Suppressor macrophage treated with lipopolysaccharide for 4 hours (primary cell): ENCODE results near the gene EPHX1.
"Not testable (repeated sequence)": the region's sequence is repeated elsewhere in the genome, so short reads cannot be mapped to it uniquely, and the experiment has no call there.

Experiments used
- DNase-seq: peaks from one replicate; pipeline ENCODE4 v3.0.0-alpha.2; 2020

Gene EPHX1

DNA sequence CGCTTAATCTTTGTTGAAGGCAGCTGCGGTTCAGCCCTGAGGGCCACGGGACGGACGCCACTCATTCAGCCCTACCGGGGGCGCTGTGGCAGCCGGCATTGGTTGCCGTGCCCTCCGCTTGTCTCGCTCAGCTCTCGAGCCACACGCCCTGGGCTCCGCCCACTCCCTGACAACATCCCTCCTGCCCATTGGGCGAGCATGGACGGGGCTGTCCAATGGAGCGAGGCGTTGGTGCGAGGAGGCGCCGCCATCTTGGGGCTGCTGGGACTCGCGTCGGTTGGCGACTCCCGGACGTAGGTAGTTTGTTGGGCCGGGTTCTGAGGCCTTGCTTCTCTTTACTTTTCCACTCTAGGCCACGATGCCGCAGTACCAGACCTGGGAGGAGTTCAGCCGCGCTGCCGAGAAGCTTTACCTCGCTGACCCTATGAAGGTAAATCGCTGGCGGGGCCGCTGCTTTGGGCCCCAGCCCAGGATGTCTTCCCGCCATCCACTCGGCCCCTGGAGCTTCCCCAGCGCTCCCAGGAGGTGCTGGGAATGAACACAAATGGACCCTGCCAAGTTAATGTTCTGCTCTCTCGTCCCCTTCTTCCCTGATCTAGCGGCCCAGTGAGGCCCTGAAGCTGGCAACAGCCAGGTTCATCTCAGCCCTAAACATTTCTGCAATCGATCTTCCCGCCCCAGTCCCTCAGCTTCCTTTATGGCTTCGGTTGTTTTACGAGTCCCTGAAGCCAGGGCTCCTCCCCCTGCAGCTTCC is 32.2 kb upstream of the EPHX1 start, which contains the start of gene SRP9:
Gene SRP9 (plus strand): TSS at position 244 of the 754 bp plus-strand sequence. CDS start 115 bp downstream, at position 359.
- DNase-seq: peak; percentile 99

DNA sequence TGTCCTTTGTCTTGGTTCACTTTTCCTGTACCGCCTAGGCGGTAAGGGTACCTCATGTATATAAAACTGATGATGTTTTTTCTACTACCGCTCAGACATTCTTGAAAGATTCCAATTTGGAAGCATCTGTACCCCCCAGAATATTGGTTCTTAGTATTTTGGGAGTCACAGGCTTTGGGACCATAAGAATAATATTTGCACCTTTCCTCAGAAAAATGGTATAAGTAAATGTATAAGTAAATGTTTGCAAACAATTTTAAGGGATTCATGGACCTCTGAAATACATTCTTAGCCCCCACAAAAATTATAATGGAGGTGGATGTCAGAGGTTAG is 31.6 kb upstream of the EPHX1 start:
- no peak for DNase-seq

DNA sequence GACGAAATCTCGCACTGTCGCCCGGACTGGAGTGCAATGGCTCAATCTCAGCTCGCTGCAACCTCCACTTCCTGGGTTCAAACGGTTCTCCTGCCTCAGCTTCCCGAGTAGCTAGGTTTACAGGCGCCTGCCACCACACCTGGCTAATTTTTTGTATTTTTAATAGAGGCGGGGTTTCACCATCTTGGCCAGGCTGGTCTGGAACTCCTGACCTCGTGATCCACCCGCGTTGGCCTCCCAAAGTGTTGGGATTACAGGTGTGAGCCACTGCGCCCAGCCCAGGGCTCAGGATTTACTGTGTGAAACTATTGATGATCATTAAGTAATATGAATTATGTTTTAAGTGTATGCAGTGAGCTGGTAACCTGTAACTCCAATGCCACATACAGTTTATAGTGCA is 30.8 kb upstream of the EPHX1 start:
- not testable (repeated sequence) for DNase-seq

DNA sequence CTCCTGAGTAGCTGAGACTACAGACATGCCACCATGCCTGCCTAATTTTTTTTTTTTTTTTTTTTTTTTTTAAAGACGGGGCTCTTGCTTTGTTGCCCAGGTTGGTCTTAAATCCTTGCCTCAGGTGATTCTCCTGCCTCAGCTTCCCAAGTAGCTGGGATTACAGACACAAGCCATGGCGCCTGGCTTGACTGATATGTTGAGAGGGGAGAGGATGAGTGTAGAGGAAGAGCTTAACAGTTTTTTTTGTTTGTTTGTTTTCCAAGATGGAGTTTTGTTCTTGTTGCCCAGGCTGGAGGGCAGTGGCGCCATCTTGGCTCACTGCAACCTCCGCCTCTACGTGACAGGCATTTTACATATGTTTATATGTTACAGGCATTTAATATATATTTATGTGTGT is 29.8 kb upstream of the EPHX1 start:
- no peak for DNase-seq

DNA sequence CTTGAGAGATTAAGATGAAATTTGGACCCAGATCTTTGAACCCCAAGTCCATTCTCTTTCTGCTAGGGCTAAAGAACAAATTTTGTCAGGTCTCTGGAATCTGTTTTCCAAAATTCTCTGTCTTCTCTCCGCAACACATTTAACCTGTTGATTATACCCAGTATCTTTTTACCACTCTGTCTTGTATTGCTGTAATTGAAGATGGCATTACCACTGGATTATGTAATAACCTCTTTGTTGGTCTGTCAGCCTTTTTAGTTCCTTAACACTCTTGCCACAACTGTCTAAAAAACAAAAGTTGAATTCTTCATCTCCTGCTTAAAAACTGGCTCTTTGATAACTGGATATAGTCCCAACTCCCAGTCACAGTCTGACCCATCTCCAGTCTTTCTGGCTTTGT is 29.3 kb upstream of the EPHX1 start:
- DNase-seq: peak; percentile 17

DNA sequence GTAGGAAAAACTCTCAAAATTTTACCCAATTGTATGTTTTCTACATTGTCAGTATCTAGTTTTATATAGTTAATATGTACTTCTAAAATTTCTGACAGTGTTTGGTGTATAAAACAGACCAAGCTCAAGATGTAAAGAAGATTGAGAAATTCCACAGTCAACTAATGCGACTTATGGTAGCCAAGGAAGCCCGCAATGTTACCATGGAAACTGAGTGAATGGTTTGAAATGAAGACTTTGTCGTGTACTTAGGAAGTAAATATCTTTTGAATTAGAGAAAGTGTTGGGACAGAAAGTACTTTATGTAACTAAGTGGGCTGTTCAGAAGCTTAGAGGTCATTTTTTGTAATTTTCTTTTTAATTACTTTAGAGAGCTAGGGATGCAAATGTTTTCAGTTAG is 20.8 kb upstream of the EPHX1 start:
- DNase-seq: not testable (repeated sequence)

DNA sequence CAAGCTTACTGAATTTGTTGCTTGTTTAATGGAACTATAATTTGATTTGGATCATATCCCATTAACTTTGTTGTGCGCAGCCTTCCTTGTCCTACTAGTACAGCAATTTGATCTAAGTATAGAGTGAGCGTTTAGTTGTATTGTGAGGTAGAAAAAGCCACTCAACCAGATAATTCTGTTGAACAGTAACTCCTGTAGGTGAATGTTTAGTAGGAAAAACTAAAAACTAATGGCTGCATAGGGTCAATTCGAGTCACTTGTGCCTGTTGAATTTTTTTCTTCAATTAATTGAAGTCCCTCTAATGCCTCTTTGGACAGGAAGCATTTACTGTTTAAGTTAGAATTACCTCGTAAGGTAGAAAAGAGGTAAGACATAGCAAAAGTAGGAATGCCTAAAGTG is 15.0 kb upstream of the EPHX1 start:
- no peak for DNase-seq

DNA sequence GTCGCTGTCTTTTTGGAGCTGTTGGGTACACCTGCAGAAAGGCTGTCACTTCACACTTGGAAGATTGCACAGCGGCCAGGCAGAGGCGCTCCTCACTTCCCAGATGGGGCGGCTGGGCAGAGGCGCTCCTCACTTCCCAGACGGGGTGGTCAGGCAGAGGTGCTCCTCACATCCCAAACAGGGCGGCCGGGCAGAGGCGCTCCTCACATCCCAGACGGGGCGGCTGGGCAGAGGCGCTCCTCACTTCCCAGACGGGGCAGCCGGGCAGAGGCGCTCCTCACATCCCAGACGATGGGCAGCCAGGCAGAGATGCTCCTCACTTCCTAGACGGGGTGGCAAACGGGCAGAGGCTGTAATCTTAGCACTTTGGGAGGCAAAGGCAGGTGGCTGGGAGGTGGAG is 13.8 kb upstream of the EPHX1 start:
- not testable (repeated sequence) for DNase-seq

DNA sequence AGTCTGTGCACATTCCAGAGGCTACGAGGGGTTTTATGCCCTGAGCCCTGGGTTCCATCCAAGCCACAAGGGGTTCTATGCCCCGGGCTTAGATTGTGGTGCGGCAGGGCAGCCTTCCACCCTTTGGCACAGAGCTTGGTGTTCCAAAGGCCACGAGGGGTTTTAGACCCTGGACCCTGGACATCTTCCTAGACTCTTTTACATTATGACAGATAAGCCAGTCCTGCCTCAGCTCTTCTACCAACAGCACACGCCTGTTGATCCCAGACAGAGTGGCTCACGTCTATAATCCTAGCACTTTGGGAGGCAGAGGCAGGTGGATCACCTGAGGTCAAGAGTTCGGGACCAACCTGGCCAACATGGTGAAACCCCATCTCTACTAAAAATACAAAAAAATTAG is 8.8 kb upstream of the EPHX1 start:
- not testable (repeated sequence) for DNase-seq

DNA sequence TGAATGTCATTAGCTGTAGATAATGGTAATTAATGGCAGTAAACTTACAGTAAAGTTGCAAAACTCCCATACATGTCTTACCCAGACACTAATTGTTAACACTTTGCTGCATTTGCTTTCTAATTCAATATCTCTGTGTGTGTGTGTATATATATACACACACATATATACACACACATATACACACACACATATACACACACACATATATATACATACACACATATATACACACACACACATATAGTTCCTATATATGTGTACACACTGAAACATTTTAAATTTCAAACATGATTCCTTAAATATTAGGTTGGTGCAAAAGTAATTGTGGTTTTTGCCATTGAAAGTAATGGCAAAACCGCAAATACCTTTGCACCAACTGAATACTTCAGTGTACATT is 3.7 kb upstream of the EPHX1 start:
- no peak for DNase-seq

DNA sequence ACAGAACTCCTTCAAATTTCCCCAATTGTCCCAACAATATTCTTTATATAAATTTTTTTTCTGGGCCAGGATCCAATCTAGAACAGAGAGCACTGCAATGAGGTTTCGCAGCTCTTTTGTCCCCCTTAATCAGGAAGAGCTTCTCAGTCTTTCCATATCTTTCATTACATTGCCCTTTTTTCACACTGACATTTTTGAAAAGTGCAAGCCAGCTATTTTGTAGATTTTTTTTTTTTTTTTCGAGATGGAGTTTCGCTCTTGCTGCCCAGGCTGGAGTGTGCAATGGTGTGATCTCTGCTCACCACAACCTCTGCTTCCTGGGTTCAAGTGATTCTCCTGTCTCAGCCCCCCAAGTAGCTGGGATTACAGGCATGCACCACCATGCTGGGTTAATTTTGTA is 3.2 kb upstream of the EPHX1 start:
- not testable (repeated sequence) for DNase-seq

DNA sequence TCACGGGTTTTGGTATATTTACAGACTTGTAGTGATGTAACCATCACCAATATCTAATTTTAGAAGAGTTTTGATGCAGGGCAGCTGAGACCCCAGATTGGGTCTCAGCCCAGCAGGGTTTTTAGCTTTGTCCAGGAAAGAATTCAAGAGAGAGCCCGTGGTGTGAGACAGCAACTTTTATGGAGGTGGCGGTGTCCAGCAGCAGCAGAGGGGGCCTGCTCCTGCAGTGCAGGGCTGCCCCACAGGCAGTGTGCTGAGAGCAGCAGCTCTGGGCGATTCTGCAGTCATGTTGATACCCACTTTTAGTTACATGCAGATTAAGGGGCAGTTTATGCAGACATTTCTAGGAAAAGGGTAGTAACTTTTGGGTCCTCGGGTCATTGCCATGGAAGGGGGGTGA is 1.8 kb upstream of the EPHX1 start:
- DNase-seq: no peak

DNA sequence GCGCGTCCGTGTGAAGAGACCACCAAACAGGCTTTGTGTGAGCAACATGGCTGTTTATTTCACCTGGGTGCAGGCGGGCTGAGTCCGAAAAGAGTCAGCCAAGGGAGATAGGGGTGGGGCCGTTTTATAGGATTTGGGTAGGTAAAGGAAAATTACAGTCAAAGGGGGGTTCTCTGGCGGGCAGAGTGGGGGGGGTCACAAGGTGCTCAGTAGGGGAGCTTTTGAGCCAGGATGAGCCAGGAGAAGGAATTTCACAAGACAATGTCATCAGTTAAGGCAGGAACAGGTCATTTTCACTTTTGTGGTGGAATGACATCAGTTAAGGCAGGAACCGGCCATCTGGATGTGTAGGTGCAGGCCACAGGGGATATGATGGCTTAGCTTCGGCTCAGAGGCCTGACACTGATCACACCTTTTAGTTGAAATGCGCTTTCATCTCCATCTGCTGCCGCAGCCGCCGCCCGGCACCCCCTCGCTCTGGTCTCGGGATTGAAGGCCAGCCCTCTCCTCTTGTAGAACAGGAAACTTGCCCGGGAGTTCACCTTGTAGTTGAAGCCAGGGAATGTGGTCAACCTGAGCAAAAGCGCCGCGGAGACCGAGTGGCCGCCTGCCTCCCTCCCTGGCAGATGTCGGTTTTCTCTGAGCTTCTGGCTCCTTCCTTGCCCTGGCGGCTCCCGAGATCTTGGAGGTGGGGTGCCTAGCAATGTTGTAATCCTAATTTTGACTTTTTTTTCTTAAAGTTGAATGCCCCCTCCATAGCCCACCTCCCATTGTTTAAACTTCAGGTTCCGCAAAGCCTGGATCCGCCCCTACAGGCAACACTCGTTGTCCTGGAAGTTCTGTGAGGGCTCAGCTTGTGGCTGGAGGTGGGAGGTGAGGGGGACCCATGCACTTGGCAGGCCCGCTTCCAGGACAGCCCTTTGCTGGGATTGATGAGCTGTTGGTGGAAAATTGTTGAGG is 935 bp downstream of the EPHX1 start:
- not testable (repeated sequence) for DNase-seq

DNA sequence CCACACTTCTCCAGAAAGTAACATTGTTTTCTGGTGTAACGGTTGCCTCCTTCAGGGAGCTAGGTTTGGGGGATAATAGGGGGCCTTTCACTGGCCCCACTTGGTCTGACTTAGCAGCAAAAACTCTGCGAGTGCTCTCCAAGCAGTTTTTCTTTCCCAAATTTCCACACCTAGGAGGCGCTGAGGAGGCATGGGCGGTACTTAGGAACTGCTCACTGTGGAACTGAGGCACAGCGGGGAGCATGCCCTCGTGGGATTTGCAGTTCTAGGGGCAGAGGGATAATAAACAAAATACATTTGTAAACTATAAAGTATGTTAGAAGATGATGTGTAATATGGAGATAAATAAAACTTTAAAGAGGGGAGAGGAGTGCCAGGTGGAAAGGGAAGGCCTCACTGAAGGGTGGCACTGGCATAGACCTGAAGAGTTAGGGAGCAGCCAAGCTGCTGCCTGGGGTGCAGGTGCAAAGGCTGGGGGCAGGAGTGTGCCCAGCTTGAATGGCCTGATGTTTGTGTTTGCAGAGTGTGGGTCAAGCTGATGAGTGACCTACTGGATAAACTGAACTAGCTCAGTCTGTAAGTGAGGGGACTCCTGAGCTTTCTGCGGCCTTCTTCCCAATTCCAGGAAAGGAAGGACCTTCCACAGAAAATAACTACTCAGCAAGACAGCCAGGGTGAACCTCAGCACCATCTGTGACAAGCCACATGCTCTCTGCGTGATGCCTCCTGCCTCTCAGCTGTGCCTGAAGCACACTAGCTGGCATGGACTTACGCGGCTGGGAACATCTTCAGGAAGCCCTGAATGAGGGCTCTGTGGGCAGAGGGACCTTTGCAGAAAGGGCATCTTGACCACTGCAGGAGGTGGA is 1.9 kb downstream of the EPHX1 start:
- peak; percentile 5 for DNase-seq

DNA sequence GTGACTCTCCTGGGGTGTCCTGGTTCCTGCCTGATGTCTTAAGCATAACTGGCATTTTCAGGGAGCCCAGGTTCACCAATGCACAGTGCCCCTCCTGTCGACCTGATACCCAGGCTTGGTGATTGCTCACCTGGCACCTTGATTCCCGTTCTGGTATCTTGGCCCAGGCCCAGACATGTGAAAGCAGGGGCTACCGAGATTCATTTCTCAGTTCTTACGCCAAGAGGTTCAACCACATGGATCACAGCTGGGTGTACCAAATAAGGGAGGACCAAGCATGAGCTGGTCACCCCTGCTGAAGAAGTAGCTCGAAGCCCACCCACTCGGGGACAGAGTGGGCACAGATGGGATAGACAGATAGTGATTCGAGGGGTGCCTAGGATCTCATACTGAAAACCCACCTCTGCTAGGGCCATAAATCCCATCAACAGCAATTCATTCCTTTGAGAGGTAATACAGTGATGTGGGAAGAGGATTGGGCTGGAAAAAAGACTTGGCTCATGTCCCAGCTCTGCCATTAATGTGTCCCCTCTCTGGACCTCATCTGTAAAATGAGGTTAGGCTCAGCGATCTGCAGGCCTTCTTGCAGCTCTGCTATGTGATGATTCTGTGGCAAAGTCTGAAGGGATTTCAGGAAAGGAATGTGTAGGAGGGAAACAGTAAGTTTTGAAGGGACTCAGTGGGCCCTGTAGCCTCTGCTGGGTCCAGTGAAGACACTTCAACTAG is 2.7 kb downstream of the EPHX1 start:
- no peak for DNase-seq

DNA sequence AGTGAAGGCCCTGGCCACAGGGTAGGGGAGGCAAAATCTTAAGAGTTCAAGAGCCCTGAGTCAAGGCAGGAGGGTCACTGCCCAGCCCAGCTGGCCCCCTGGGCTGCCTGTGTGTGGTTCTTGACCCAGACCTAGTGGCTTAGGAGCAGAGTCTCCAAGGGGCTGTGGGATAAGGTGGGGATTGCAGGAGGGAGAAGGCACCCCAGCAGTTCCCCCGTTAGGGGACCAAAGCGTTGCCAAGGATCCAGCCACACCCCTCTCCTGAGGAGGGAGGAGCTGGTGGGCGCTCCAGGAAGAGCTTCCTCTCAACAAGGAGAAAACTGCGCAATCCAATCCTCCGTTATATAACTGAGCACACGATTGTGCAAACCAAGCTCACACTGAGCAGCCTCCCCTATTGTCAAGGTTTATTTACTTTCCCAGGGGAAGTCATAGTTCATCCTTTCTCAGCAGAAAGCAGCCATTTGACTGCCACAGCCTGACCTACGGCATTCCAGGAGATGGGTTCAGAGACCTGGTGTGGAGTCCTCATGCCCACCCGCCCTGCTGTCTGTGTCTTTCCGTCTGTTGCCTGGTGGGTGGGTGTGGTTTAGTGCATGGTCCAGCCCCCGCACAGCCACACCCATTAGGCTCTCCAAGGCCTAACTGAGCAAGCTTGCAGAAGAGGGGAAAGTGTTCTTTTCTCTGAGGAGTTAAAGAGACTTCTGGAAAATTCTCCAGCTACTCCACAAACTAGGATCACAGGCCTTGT is 3.5 kb downstream of the EPHX1 start:
- DNase-seq: peak; percentile 63

DNA sequence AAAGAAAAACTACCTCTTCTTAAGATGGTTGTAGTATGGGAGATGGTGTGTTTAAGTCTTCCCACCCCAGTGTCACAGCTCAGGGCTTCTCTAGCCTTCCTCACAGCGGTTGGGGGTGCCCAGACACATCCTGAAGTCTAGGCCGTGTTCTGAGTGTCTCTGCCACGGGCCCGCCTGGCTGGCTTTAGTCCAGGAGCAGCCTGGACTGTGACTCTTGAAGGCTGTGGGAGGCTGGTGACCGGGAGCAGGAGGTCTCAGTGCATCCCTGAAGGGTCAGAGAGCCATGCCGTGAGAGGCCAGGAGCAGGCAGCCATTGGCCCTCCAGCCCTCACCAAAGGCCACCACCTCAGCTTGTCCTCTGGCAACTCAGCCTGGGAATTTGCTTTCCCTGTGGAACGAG is 4.5 kb downstream of the EPHX1 start:
- no peak for DNase-seq

DNA sequence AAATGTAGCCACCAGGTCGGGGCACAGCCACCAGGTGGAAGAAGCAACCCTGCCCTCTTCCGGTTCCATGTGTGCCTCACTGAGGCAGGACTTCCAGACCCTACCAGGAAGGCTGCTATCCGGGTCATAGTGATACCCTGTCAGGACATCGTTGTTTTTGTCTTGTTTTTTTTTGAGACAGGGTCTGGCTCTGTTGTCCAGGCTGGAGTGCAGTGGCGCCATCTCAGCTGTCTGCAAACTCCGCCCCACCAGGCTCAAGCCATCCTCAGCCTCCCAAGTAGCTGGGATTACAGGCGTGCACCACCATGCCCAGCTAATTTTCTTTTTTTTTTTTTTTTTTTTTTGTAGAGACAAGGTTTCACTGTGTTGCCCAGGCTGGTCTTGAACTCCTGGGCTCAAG is 5.2 kb downstream of the EPHX1 start:
- DNase-seq: not testable (repeated sequence)

DNA sequence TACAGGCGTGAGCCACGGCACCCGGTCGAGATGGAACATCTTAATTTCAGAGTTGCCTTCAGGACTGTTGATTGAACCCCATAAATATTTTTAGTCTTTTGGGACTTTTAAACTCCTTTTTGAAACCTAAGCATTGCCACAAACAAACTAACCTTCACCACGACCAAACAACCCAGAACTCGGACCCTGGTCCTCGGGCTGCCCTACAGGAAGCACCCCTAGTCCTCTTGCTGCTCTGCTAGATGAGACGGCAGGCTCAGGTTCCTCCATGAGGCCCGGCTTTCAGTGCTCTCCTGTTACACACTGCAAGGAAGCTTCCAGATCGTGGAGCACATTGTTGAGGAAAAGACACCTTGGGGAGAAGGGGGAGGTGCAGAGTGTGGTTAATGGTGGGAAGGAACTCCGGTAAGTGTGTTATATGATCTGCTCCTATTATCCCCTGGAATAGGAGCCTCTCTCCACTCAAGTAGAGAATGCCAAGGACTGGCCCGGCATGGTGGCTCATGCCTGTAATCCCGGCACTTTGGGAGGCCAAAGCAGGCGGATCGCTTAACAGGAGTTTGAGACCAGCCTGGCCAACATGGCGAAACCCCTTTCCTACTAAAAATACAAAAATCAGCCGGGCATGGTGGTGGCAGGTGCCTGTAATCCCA is 5.7 kb downstream of the EPHX1 start:
- no peak for DNase-seq

DNA sequence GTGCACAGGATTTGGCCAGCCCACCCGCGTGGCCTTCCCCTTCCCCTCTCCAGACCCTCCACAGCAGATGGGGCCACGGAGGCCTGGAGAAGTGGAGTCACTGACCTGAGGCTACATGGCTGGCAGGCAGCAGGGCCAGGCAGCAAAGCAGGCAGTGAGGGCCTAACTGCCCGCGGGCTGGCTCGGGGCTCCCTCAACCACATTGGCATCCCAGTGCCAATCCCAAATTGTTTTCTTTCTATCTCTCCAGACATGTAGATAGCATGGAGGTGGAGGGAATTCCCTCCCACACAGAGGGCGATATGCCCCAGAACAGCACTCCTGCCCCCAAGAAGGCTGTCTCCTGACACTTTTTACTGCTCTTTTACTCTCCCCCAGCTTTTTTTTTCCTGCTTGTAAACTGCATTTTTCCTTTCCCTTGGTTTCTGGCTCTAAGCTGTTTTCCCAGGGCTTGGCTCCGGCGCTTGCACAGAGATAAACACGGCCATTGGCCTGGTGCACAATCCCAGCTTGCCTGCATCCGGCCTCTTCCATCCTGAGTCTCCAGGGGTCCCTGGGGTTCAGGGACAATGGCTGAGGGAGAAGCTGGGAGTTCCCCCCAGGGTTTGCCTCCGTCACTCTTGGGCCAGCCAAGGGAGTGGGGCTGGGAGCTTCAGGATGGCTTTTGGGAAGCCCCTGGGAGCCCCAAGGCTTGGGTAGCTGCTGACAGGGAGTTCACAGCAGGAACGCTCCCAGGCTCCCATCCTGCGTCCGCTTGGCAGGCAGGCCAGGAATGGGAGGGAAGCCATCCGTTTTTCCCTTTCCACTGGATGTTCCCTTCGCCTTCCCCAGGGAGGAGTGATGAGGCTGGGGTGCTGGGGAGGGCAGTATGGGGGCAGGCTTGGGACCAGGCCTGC is 7.0 kb downstream of the EPHX1 start:
- DNase-seq: no peak
